Stomach smooth muscle (tissue), 2 donors: ENCODE data around the gene DCP1A.
A peak's percentile ranks its signal among the peaks of the same experiment; 100 is the strongest.
"Not testable (repeated sequence)": the region's sequence is repeated elsewhere in the genome, so short reads cannot be mapped to it uniquely, and the experiment has no call there.

Experiments
- H3K27ac ChIP-seq: one replicate; pipeline ENCODE4 v1.7.0; 2013; ENCODE audit warnings: mild to moderate bottlenecking, low read length, inconsistent platforms
- H3K27me3 ChIP-seq, 2 donors: one replicate each; pipeline ENCODE4 v1.7.0; 2013; ENCODE audit warnings: low read length in 2 of 2; ENCODE audit not compliant: insufficient read depth in 2 of 2, control insufficient read depth in 1 of 2
- H3K36me3 ChIP-seq, 2 donors: one replicate each; pipeline ENCODE4 v1.7.0; 2013; ENCODE audit warnings: low read length in 2 of 2; ENCODE audit not compliant: control insufficient read depth in 2 of 2, insufficient read depth in 2 of 2
- H3K4me1 ChIP-seq: one replicate; pipeline ENCODE4 v1.7.0; 2013; ENCODE audit warnings: low read length; ENCODE audit not compliant: control insufficient read depth, insufficient read depth
- H3K4me3 ChIP-seq, 2 donors: one replicate each; pipeline ENCODE4 v1.7.0; 2013; ENCODE audit warnings: low read length in 2 of 2
- H3K9ac ChIP-seq, 2 donors: one replicate each; pipeline ENCODE4 v1.7.0; 2013; ENCODE audit warnings: low read length in 2 of 2, mild to moderate bottlenecking in 1 of 2
- H3K9me3 ChIP-seq, 2 donors: one replicate each; pipeline ENCODE4 v1.7.0; 2013; ENCODE audit warnings: low read length in 2 of 2; ENCODE audit not compliant: control insufficient read depth in 2 of 2
- donor health status: healthy.
- donor health status: Pancreatic carcinoma.

DCP1A gene

DNA sequence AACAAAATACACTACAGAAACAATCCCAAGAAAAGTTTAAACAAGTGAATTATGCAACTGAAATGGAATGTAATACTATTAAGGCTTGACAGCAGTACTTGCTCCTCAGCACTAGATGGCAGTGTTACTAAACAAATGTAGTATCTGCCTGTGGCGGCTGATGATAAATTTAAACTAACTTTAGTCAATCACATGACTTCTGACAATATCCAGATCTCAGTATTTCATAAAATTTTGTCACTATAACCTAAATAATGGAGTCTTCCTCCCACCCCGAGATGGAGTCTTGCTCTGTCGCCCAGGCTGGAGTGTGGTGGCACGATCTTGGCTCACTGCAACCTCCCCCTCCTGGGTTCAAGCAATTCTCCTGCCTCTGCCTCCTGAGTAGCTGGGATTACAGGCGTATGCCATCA is 47.7 kb downstream of the DCP1A start:
- H3K9ac ChIP-seq, H3K27ac ChIP-seq, H3K9me3 ChIP-seq, H3K4me1 ChIP-seq, H3K27me3 ChIP-seq: not testable (repeated sequence)
- Histone ChIP-seq H3K4me3 (peak overlapping the region in 1 of 2 donors; percentile 40), H3K36me3 (peaks cover 14 to 19% of the 10 kb centered on the region in 2 donors)

GRCh38 chr3:53295410-53295809 is 51.9 kb downstream of the DCP1A start:
- peaks cover 18 to 20% of the 10 kb centered on the region in 2 donors for H3K36me3 ChIP-seq
- no peak overlapping the region for H3K27ac ChIP-seq

DNA sequence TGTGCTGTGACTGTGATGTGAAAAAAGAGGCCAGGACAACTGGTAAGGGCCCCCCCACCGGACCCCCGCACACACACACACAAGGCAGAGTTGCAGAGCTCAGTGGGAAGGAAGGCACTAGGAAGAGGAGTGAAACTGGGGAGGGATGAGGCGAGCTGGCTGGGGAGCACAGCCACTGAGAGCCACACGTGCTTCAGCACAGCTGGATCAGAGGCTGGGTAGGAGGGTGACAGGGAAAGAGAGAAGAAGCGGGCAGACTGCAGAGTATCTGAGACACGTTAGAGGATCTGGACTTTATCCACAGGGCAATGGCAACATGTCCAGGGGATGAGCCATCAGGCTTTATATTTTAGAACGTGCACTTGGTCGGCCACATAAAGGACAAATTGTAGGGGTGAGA is 53.5 kb downstream of the DCP1A start:
- H3K36me3 ChIP-seq: peaks cover 19 to 20% of the 10 kb centered on the region in 2 donors
- peaks cover 5% of the 10 kb centered on the region for H3K4me1 ChIP-seq
- H3K9me3 ChIP-seq: no peaks in the 10 kb centered on the region
- no peak overlapping the region for H3K4me3 ChIP-seq
- no peak overlapping the region for H3K27ac ChIP-seq
- no peaks in the 10 kb centered on the region for H3K27me3 ChIP-seq
- H3K9ac ChIP-seq: no peak overlapping the region

More at GRCh38 chr3:53295410-53295809, 51.9 kb downstream of the DCP1A start:
- no peaks in the 10 kb centered on the region for H3K9me3 ChIP-seq
- no peak overlapping the region for H3K4me3 ChIP-seq
- no peaks in the 10 kb centered on the region for H3K27me3 ChIP-seq
- peaks cover 2% of the 10 kb centered on the region for H3K4me1 ChIP-seq
- H3K9ac ChIP-seq: no peak overlapping the region

DNA sequence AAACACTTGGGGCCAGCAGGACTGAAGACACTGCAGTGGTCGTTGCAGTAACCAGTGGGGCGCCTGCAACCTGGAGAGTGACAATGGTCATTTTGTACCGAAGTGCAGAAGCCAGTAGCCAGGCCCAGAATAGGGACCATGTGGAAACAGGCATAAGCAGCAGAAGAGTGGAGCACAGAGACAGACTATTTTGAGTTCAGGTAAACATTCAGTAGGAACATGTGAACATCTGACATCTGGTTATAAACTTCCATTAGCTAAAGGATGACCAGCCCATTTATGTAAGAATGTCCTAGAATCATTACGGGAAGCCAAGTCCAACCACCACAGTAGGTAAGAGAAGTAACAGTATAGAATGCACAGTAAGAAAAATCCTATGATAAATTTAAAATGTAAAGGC is 59.1 kb downstream of the DCP1A start:
- peak overlapping the region in 1 of 2 donors; percentile 13 for H3K4me3 ChIP-seq
- H3K9ac ChIP-seq: no peak overlapping the region
- H3K4me1 ChIP-seq: peaks cover 20% of the 10 kb centered on the region
- H3K36me3 ChIP-seq: peaks cover 12 to 24% of the 10 kb centered on the region in 2 donors
- no peaks in the 10 kb centered on the region for H3K9me3 ChIP-seq
- H3K27me3 ChIP-seq: no peaks in the 10 kb centered on the region
- H3K27ac ChIP-seq: peak overlapping the region; percentile 55

DNA sequence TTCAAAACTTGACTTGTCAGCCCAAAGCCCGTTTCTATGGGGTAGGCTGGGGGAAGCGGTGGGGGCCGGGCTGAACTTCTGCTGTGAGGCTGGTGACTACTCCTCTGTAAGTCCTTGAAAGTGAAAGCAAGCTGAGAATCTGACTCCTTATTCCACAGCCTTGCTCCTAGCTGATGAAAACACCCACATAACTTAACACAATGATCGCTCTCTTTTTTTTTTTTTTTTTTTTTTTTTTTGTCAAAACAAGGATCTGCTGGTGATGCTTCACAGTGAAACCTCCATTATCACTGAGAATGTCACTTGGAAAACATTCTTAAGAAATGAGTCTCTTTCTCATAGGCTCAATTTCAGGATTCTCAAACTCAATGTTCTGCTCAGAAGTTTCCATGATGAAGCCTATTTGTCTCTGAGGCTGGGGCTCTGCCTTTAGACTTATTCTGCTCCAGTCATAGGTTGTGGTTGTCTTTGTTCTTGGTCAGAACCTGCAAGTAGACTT is 60.2 kb downstream of the DCP1A start:
- H3K4me1 ChIP-seq: peaks cover 20% of the 10 kb centered on the region
- peak overlapping the region; percentile 19 for H3K27ac ChIP-seq
- H3K9ac ChIP-seq: no peak overlapping the region
- H3K9me3 ChIP-seq: no peaks in the 10 kb centered on the region
- H3K27me3 ChIP-seq: no peaks in the 10 kb centered on the region
- H3K36me3 ChIP-seq: peaks cover 10 to 20% of the 10 kb centered on the region in 2 donors
- peak overlapping the region in 1 of 2 donors; percentile 47 for H3K4me3 ChIP-seq

GRCh38 chr3:53286727-53287126 is 60.6 kb downstream of the DCP1A start:
- Histone ChIP-seq H3K27ac (peak overlapping the region; percentile 19), H3K4me3 (peak overlapping the region in 1 of 2 donors; percentile 47), H3K36me3 (peaks cover 9 to 15% of the 10 kb centered on the region in 2 donors), H3K9me3 (no peaks in the 10 kb centered on the region), H3K9ac (no peak overlapping the region), H3K27me3 (no peaks in the 10 kb centered on the region), H3K4me1 (peaks cover 20% of the 10 kb centered on the region)

DNA sequence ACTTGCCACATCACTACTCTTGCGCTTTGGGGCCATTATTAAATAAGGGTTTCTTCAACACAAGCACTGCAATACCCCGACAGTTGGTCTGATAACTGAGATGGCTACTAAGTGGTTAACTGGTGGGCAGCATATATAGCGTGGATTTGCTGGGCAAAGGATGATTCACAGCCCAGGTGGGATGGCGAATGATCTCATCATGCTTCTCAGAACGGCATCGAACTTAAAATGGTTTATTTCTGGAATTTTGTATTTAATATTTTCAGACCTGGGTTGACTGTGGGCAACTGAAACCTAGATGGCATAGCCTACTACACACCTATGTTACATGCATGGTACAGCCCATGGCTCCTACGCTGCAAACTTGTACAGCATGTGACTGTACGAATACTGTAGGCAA is 64.8 kb downstream of the DCP1A start:
- Histone ChIP-seq H3K9ac (no peak overlapping the region), H3K27me3 (no peaks in the 10 kb centered on the region), H3K9me3 (no peaks in the 10 kb centered on the region), H3K27ac (no peak overlapping the region), H3K36me3 (peaks cover 9% of the 10 kb centered on the region in 2 donors), H3K4me3 (no peak overlapping the region), H3K4me1 (peaks cover 10% of the 10 kb centered on the region)

DNA sequence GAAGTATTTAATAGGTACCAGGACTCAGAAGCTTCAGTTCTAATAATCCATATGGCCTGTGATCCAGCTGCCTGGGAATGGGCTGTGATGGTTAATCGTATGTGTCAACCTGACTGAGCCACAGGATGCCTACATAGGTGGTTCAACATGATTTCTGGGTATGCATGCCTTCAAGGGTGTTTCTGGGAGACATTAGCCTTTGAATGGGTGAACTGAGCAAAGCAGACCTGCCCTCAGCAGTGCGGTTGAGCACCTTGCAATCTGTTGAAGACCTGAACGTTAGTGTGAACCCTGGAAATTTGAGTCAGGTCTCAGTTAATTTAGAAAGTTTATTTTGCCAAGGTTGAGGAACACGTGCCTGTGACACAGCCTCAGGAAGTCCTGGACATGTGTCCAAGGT is 68.7 kb downstream of the DCP1A start:
- Histone ChIP-seq H3K9ac (no peak overlapping the region), H3K9me3 (no peaks in the 10 kb centered on the region), H3K4me1 (no peaks in the 10 kb centered on the region), H3K4me3 (no peak overlapping the region), H3K36me3 (peaks cover 0 to 4% of the 10 kb centered on the region in 2 donors), H3K27me3 (no peaks in the 10 kb centered on the region), H3K27ac (no peak overlapping the region)

DNA sequence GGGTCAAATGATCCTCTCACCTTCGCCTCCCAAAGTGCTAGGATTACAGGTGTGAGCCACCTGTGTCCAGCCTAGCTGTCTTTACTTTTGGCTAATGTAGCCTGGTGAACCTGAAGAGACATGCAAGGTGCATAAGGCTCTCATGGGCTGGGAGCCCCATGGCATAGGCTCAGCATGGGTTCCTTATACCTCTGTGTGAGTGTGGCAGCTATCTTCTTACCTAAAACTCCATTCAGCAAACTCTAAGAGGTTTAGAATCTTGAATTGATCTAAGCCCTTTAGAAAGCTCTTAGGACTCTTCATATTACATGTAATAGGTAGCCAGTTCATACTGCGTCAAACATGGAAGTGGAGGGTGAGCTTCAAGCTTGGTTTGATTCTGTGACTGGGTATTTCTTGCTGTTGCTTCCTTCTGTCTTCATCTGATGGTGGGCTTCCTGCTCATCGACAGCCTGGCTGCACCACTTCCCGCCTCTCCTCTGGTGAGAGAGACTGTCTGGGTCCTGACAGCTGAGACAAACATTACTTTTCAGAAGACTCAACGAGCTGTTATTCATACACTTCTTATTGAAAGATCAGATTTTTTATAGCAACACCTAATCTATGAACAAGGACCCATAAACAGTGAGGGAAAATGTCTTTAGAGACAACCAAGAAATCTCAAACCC is 72.3 kb downstream of the DCP1A start:
- no peaks in the 10 kb centered on the region for H3K36me3 ChIP-seq
- H3K9ac ChIP-seq: no peak overlapping the region
- peaks cover 7% of the 10 kb centered on the region for H3K4me1 ChIP-seq
- H3K4me3 ChIP-seq: no peak overlapping the region
- no peaks in the 10 kb centered on the region for H3K9me3 ChIP-seq
- H3K27me3 ChIP-seq: no peaks in the 10 kb centered on the region
- H3K27ac ChIP-seq: no peak overlapping the region

- H3K4me3 ChIP-seq: no peak overlapping the region
- H3K4me1 ChIP-seq: peaks cover 14% of the 10 kb centered on the region
- no peak overlapping the region for H3K9ac ChIP-seq
- no peaks in the 10 kb centered on the region for H3K36me3 ChIP-seq
- H3K9me3 ChIP-seq: no peaks in the 10 kb centered on the region
- H3K27ac ChIP-seq: no peak overlapping the region
- H3K27me3 ChIP-seq: no peaks in the 10 kb centered on the region
These were observed 74.1 kb downstream of the DCP1A start for GRCh38 chr3:53273146-53273670.
